ENCODE measurements around the gene BORA. TPM values are rescaled to one million over a fixed set of nuclear protein-coding genes. Genes with fewer than 3 reads are reported as not detected.
"Not testable (repeated sequence)": the region's sequence is repeated elsewhere in the genome, so short reads cannot be mapped to it uniquely, and the experiment has no call there.

Gene BORA
- total RNA-seq, 1 experiment from 2014 or later, result 12.3 TPM

GRCh38 chr13:72782717-72783116, 55.0 kb downstream of the BORA start:
- Mint-ChIP-seq H3K27ac (no peak overlapping the region), H3K27me3 (ENCODE audit: low read depth) (no peaks in the 10 kb centered on the region), H3K36me3 (peaks cover 22% of the 10 kb centered on the region), H3K4me1 (peaks cover 19% of the 10 kb centered on the region), H3K4me3 (peak overlapping the region; percentile 95), H3K9me3 (no peaks in the 10 kb centered on the region)
- ChIA-PET POLR2A (no interaction called here), CTCF (no interaction called here)
- TF ChIP-seq ZSCAN18 (CRISPR knock-in tag; IDR thresholded peaks at IDR 0.05) (no peak), SOX15 (CRISPR knock-in tag; IDR thresholded peaks at IDR 0.05) (no peak), FOXK1 (CRISPR knock-in tag; IDR thresholded peaks at IDR 0.05) (no peak), STAT6 (CRISPR knock-in tag; conservative IDR thresholded peaks at IDR 0.05; ENCODE audit: low read depth) (no peak), CREB1 (CRISPR knock-in tag; IDR thresholded peaks at IDR 0.05) (no peak), AFF4 (CRISPR knock-in tag; IDR thresholded peaks at IDR 0.05; ENCODE audit: borderline replicate concordance) (no peak), ZNF317 (CRISPR knock-in tag; IDR thresholded peaks at IDR 0.05; ENCODE audit: borderline replicate concordance, low read depth) (no peak), MXD4 (CRISPR knock-in tag; IDR thresholded peaks at IDR 0.05; ENCODE audit: borderline replicate concordance) (no peak), ZNF416 (CRISPR knock-in tag; IDR thresholded peaks at IDR 0.05) (no peak), JUN (CRISPR knock-in tag; IDR thresholded peaks at IDR 0.05) (no peak), GRHL2 (CRISPR knock-in tag; IDR thresholded peaks at IDR 0.05; ENCODE audit: insufficient replicate concordance, severe bottlenecking) (no peak), HMGA2 (CRISPR knock-in tag; IDR thresholded peaks at IDR 0.05) (no peak), FOXP1 (CRISPR knock-in tag; IDR thresholded peaks at IDR 0.05; ENCODE audit: borderline replicate concordance) (no peak), RELA (CRISPR knock-in tag; IDR thresholded peaks at IDR 0.05; ENCODE audit: borderline replicate concordance) (no peak), NR1H2 (CRISPR knock-in tag; IDR thresholded peaks at IDR 0.05) (no peak), NFYB (CRISPR knock-in tag; conservative IDR thresholded peaks at IDR 0.05; ENCODE audit: low read depth) (no peak), ATF6 (CRISPR knock-in tag; IDR thresholded peaks at IDR 0.05) (no peak), OVOL2 (CRISPR knock-in tag; IDR thresholded peaks at IDR 0.05; ENCODE audit: borderline replicate concordance) (no peak), NR3C1 (CRISPR knock-in tag; conservative IDR thresholded peaks at IDR 0.05; ENCODE audit: low read depth) (no peak), ZNF138 (CRISPR knock-in tag; conservative IDR thresholded peaks at IDR 0.05) (no peak)
- ATAC-seq (no peak), DNase-seq (ENCODE audit: low spot score) (no peak)

- H3K4me1 Mint-ChIP-seq, result peaks cover 19% of the 10 kb centered on the region
- H3K27me3 Mint-ChIP-seq (ENCODE audit: low read depth); POLR2A ChIA-PET; H3K27ac Mint-ChIP-seq; CTCF ChIA-PET; ATAC-seq; DNase-seq (ENCODE audit: low spot score); H3K4me3 Mint-ChIP-seq; H3K9me3 Mint-ChIP-seq: not testable (repeated sequence)
- peaks cover 12% of the 10 kb centered on the region; the same call in 1 of the 2 replicates for H3K36me3 Mint-ChIP-seq
Observed at GRCh38 chr13:72784679-72785078, 57.0 kb downstream of the BORA start.

All from WTC11 (cell line).